Astrocyte (in vitro differentiated cells and primary cell): Measurements from ENCODE around the gene DAPL1.

Experiments used
- CTCF ChIP-seq: IDR thresholded peaks from 2 replicates; pipeline ENCODE4 v1.5.1; 2011; ENCODE audit warnings: low read depth, mild to moderate bottlenecking, inconsistent platforms, low read length, moderate library complexity; ENCODE audit not compliant: insufficient read depth
- EZH2 ChIP-seq: IDR thresholded peaks from 2 replicates; pipeline ENCODE4 v1.6.1; 2012; ENCODE audit warnings: mild to moderate bottlenecking, low read length, inconsistent platforms; ENCODE audit not compliant: insufficient read depth

GRCh38 chr2:158772306-158773078 is 22.6 kb upstream of the DAPL1 start:
- no peak for TF ChIP-seq CTCF
- TF ChIP-seq EZH2 = no peak
